IPS-NIHi7 (cell line): ENCODE measurements around the gene ITGA11.

Source experiments
- DNase-seq: peaks from one replicate; pipeline ENCODE4 v3.0.0; 2012; ENCODE audit warnings: mixed read lengths; ENCODE audit errors: extremely low spot score

ITGA11 gene

DNA sequence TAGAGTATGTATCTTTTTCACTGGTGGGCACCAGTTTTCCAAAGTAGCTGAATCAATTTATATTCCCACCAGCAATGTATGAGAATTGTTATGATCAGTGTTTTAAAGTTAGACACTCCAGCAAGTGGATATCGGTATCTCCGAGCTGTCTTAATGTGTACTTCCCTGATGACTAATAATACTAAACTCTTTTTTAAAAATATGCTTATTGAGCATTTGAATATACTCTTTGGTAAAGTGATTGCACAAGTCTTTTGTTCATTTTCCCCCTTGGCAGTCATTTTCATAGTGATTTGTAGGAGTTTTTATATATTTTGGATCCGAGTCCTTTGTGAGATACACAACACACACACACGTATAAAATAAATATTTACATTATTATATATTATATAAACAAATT, 166.9 kb downstream of the ITGA11 start:
- no peak for DNase-seq

DNA sequence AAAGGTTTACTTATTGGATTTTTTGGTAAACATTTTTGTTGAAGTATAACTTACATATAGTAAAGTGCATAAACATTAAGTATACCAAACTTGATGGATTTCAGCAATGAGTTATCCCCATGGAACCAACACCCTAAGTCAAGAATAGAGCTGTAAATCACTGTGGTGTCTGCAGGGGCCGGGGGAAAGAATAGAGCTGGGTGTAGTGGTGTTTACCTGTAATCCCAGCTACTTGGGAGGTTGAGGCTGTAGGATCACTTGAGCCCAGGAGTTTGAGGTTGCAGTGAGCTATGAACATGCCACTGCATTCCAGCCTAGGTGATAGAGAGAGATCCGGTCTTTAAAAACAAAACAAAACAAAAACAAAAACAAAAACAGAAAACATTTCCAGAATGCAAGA, 167.7 kb downstream of the ITGA11 start:
- DNase-seq: no peak

DNA sequence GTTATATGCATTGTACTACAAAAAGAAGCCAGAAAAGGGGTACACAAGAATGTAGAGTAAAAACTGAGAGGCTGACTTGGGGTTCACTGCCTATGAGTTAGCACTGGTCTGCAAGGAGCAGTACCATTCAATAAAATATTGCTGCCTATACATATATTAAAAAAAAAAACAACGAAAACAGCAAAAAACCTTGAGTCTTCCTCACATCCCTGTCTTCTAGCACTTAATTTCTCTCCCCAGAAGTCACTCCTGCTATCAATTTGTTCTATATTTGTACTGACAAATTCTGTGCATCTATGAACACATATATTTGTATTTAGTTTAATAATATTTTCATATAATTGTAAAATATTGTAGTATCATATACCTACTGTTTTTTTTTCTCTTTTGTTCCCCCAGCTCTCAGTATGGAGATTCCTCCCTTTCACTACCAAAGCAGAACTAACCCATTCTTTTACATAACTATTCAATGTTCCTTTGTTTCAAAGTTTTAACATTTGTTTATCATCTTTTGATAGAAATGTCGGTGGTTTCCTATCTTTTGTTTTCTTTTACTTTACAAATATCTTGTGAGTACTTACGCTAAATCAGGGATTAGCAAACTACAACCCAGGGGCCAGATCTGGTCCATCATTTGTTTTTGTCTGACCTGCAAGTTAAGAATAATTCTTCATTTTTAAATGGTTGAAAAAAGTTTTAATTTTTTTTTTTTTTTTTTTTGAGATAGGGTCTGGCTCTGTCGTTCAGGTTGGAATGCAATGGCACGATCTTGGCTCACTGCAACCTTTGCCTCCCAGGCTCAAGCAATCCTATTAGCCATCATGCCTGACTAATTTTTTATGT, 169.2 kb downstream of the ITGA11 start:
- DNase-seq: no peak

DNA sequence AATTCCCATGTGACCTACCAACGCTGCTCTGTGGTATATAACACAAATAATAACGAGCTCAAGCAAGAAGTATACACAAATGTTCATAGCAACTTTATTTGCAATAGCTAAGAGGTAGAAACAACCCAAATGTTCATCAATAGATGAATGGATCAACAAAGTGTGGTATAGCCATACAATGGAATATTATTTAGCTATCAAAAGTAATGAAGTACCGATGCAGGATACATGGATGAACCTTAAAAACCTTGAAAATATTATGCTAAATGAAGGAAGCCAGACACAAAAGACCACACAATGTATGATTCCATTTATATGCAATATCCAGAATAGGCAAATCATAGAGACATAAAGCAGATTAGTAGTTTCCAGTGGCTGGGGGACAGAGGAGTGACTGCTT, 170.0 kb downstream of the ITGA11 start:
- no peak for DNase-seq

DNA sequence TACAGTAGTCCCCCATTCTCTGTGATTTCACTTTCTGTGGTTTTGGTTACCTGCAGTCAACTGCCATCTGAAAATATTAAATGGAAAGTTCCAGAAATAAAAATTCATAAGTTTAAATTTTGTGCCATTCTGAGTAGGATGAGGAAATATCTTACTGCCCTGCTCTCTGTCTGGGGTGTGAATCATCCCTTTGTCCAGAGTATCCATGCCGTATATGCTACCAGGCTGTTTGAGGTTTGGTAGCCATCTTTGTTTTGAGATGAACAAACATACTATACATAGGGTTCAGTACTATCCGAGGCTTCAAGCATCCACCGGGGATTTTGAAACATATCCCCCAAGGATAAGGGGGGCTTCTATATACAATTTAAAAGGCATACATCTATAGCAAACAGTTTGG, 170.7 kb downstream of the ITGA11 start:
- DNase-seq: no peak

DNA sequence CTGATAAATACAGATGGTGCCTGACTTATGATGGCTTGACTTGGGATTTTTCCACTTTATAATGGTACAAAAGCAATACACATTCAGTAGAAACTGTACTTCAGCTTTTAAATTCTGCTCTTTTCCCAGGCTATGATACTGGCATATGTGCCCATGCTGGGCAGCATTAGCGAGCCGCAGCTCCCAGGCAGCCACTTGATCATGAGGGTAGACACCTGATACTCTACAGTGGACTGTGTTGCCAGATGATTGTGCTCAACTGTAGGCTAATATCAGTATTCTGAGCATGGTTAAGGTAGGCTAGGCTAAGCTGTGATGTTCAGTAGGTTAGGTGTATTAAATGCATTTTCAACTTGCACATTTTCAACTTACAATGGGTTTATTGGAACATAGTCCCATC, 172.1 kb downstream of the ITGA11 start:
- DNase-seq: no peak

DNA sequence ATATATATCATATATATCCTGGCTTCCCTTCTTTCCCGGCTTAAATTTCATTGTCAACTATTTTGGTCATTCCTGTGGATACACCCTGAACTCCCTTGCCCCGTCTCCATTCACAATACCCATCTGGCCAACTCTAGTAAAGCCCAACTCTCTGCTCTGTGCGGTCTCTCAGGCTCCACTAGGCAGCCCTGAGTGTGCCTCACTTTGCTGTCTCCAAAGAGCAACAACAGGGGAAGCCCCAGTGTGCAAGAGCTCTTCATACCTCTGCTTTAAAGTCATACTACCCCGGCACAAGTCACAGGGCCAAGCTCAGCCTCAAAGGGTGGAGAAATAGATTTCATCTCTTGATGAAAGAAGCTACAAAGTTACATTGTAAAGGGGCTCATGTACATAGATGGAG, 173.3 kb downstream of the ITGA11 start:
- DNase-seq: no peak

DNA sequence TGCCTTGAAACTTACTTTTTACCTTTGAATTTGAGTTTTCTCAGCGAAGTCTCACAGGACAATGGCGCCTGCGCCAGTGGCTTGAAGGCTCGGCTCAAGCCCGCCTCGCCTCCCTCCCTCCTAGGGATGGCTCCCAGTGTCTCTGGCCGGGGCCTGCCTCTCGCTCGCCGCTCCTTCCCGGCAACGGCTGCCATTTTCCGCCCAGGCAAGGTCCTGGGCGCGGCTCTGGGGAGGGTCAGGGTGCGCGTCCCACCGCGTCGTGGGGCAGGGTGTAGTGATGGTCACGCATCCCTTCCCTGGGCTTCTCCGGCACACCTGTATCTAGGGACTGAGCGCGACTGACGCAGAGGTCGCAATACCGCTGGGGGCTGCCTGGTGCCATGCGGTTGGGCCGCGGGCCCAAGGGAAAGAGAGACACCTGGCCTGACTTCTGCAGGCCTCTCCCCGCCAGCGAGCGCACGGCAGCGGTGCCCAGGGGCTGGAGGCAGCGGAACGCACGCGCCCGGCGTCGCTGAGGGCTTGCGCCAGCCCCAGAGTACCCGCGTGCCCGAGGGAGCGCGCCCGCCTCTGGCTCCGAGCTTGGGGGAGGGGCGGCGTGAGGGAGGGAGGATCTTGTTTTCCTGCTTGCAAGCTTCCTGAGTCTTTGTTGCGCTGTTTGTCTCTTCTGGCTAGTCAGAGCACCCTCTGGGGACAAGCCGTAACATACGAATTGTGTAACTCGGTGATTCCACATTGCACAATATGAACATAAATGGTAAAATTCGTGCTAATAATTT, 175.1 kb downstream of the ITGA11 start:
- peak; percentile 84 for DNase-seq

DNA sequence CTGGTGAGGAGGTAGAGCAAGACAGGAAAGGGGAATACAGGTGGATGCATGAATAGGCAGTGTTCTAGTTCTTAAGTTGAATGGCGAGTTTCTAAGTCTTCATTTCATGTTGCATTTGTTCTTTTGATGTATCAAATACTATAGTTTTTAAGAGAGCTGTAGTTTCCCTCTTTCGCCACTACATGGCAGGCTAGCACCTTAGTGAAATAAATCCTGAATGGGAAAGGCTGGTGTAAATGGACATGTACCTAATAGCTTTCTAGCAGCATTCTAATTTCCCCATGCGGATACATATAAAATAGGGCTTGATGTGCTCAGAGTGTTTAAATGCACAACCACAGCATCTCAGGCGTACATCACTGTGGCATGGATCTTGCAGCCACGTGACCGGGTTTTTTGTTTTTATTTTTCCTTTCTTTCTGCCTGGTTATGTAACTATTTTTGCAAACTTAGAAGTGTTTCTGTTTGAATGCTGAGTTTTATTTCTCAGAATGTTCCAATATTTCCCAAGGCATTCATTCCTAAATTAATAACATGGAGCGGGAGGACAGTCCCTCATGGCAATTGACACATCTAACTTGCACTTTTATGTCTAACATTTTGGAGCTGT, 178.9 kb downstream of the ITGA11 start:
- peak; percentile 52 for DNase-seq

DNA sequence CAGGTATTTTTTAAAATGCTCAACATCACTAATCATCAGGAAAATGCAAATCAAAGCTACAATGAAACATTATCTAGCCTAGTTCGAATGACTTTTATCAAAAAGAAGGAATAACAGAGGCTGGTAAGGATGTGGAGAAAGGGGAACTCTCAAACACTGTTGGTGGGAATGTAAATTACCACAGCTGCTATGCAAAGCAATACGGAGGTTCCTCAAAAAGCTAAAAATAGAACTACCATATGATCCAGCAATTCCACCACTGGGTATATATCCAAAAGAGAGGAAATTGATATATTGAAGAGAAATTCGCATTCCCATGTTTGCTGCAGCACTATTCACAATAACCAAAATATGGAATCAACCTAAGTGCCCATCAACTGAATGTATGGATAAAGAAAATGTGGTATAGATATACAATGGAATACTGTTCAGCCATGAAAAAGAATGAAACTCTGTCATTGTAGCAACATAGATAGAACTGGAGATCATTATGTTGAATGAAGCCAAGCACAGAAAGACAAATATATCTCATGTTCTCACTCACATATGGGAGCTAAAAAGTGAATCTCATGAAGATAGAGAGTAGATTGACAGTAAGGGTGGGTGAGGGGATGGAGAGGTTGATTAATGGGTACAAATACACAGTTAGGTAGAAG, 182.8 kb downstream of the ITGA11 start:
- no peak for DNase-seq
